Fibroblast of peridontal ligament (primary cell): ENCODE measurements around the gene EEFSEC.

Source experiments
- DNase-seq: peaks from one replicate; pipeline ENCODE4 v3.0.0-alpha.2; 2010; ENCODE audit errors: extremely low read depth

EEFSEC gene

DNA sequence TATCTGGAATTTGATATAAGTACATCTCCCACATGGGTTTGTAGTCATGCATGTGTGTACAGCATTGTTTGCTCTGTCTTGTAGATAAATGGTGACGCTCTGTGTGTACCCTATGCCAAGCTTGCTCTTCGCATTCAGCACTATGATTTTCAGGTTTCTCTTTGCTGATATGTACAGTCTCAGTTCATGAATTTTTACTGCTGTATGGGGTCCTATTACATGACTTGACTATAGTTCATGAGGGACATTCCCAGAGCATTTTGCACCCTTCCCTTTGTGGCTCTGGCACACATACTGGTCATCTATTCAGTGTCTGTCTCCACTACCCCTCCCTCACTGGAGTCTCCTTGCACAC lies 132.7 kb downstream of the EEFSEC start:
- no peak for DNase-seq

DNA sequence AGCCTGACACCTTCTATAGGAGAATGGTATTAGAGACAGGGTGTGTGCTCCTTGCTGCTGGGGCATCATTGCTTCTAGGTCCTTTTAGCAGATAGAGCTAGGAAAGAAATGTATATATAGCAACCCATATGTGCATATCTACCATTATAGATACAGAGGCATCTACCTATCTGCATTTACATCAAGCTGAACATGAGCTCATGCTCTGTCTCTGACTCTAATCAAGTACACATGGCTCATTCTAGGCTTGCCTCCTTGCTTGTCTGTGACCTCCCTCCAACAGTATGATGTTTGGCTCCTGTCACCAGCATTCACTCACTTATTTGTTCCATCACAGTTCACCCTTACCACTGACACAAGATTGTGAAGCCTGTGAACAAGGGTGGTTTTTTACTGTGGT lies 133.4 kb downstream of the EEFSEC start:
- DNase-seq: no peak

DNA sequence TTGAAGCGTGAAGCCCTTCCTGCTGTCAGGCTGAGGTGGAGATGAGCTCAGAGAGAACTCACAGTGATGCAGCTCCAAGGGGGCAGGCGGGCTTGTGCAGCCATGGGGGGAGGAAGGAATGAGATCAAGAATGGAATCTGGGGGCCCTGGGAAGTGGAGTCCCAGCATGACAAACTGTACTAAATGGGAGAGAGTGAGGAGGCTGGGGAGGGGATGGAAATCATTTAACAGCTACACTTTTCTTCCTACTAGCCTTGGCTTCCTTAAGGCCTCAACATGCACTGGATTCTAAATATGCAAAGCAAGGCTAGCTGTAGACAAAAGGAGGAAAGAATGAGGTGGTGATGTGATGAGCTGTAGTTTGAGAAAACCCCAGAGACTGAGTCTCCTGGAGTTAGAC lies 133.9 kb downstream of the EEFSEC start:
- DNase-seq: no peak

DNA sequence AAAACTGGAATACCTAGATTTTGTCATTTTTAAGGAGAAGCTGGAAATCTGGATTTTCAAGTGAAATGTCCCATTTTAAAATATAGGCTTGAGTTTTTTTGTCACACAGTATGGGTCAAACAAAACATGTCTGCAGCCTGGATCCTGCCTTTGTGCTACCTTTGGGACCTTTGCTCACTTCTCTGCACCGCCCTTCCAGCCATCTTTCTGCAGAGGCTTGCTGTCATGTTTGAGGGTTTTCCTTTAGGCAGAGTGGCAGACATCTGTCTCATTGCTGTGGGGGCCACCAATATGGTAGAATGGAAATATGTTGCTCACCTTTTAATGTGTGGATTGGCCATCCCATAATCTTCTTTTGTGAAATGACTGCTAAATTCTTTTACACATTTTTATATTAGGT lies 136.3 kb downstream of the EEFSEC start:
- DNase-seq: no peak

DNA sequence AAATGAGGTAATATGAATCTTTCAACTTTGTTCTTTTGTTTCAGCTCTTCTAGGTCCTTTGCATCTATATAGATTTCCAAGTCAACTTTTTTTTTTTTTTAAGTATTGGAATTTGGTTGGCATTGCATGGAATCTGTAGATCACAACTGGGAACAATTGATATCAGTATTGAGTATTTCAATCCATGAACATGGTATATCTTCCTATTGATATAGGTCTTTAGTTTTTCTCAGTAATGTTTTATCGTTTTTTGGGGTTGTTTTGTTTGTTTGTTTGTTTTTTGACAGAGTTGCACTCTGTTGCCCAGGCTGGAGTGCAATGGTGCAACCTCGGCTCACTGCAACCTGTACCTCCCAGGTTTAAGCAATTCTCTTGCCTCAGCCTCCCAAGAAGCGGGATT lies 137.2 kb downstream of the EEFSEC start:
- DNase-seq: no peak

DNA sequence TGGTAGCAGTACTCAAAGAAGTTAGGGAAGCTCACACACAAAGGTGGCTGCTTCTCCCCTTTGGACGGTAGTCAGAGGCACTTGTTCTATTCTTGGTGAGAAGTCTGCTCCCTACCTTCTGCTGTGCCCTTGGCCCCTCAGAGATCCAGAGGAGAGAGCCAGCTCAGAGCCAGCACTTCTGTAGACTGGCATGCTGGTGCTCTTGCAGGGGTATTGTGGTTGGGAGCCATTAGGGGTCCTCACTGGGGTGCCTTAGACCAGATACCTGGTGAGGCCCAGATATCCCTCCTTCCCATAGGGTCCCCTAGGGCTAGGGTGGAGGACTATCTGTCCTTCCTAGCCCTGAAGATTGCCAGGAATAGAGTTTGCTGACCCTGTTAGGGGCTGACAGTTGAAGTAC lies 140.6 kb downstream of the EEFSEC start:
- DNase-seq: no peak

DNA sequence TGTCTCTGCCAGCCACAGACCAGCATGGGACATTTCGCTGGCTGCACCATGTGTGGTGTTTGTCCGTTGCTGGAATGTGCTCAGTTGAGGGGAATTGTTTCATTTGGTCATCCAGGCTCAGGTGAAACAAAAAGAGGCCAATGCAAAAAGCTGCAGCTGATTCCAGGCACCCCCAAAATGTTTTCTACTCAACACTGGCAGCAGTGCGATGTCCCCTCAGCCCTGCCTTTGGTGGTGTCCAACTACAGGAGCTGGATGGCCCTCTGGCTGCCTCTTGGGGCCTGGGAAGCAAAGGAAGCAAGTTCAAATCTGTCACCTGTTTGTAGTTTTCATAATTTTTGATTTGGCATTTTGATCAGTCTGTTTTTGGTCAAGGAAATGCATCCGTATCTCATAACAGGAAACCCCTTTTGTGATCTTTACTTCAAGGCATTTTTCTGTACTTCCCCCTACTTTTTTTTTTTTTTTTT lies 141.8 kb downstream of the EEFSEC start:
- DNase-seq: no peak

DNA sequence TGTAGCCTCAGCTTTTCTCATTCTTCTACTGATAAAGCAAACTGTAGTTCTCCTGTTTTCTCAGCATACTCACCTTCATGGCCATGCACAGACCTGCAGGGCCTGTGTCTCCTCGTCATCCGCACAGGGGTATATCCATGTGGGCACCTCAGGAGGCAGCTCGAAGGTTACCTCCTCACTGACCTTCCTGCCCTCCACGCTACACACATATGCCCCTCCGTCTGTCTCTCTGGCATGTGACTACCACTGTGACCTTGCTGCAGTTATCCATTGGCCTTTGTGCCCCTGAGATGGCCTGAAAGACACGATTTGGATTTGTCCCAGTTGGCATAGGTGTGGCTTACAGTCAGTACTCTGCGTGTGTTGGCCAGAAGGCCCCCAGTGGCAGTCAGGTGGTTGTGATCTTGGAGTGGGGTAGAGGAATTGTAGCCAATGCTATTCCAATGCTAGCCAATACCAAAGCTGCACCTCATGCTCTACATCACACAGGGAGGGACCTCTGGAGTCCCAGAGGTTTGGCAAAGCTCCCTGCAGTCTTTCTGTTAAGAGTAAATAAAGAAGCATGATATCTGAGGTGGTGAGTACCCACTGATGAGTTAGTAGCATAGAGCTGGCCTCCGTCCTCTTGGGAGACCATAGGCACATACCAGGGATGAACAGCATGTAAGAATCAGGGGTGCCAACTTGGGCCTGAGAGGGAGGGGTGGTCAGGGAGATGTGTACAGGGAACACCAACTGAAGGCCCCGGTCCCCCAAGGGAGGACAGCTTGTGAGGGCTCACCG lies 143.4 kb downstream of the EEFSEC start:
- no peak for DNase-seq

DNA sequence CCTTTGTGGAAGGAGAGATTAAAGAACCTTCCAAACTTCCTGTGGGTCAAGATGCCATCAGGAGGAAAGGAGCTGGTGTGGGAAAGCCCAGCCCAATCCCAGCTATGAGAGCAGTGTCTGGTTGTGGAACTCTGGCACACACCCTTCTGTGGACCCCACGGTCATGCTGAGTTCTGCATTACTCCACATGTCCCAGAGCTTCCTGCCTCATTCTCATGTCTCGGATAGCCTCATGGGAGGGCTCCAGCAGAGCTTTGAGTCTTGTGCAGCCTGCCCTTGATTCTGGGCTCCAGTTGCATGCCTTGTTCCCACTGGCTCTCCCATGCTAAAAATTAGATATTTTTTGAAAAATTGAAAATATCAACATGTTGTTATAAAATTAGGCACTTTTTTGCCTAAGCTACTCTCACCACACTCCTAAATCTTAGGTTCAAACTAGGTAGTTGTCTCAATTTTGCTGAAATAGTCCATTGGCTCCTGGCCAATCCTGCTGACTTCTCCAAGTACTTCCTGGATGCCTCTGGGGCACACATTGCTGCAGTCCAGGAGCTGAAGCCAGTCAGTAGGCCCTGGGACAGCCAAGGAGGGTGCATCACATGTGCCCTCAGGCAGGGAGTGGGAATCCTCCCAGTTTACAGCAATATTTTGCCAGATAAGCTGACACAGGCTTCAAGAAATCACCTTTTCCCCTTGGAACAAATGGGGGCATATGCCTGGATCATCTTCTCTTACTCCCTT lies 144.3 kb downstream of the EEFSEC start:
- DNase-seq: peak; percentile 32

DNA sequence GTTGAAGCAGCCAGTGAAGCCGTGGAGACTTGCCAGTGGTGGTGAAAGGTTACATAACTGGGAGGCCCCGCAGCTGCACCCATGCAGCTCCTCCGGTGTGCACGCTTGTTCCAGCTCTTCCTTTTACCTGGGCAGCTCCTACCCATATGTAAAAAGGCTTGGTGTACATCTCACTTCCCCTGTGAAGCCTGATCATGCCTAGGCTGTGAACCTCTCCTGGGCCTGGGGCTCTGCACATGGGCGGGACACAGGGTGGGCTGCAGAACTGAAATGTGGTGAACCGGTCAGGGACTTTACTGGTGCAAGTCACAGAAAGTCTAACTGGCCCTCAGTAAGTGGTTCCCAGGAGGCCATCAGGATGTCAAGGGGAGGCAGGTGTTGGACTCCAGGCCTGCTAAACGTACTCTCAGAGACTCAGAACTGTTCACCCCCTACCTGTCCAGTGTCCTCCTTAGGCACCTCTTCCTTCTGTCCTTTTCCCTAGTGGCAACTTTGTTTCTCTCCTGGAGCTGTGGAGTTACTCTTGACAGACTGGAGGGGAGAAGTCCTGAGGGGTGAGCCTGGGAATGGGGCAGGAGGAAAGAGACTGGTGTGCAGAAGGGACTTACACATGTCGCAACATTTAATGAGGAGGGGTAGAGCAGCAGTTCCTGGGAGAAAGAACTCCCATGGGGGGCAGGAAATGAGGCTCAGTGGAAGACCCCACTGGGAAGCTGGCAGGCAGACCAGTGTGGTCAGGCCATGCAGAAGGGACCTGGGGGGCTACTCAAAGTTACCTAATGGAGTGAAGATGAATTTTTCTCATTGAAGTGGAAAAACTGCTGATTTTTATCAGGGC lies 148.1 kb downstream of the EEFSEC start:
- DNase-seq: no peak

DNA sequence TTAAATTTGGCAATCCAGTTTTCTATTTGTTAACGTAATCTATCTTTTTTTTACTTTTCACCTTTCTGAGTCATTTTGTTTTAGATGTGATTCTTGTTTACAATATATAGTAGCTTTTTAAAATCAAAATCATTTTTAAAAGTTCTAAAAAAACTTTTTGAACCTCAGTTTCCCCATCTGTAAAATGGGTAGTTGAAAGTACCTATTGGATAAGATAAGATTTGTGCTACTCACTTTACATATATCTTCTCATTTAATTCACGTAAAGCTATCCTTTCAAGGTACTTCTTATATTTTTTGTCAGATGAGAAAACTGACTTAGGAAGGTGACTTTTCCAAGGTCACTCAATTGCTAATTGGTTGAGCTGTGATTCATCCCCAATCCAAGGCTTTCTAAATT lies 153.2 kb downstream of the EEFSEC start:
- DNase-seq: no peak

DNA sequence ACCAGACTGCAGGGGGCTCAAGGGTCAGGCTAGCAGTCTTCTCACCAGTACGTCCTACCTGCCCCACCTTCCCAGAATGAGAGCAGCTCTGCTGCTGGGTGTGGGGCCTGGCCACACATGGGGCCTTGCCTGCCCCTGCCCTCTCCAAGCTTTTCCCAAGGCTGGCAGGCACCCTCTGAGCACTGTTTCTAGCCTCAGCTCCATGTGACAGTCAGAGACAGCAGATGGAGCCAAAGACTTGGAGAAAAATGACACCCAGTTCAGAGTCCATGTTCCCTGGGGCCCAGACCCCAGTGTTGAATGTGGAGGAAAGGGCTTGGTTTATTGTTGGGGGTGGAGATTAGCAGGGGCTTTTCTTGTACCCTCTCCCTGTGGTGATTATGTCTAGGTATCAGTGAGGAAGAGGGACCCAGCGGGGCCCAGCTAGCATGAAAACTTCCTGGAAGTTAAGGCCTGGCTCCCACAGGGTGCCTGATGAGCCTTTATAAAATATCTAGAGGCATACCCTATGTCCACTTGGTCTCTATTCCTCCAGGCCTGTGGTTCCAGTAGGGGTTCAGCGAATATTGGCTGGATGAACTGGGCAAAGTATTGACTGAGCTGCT lies 153.8 kb downstream of the EEFSEC start:
- DNase-seq: no peak

DNA sequence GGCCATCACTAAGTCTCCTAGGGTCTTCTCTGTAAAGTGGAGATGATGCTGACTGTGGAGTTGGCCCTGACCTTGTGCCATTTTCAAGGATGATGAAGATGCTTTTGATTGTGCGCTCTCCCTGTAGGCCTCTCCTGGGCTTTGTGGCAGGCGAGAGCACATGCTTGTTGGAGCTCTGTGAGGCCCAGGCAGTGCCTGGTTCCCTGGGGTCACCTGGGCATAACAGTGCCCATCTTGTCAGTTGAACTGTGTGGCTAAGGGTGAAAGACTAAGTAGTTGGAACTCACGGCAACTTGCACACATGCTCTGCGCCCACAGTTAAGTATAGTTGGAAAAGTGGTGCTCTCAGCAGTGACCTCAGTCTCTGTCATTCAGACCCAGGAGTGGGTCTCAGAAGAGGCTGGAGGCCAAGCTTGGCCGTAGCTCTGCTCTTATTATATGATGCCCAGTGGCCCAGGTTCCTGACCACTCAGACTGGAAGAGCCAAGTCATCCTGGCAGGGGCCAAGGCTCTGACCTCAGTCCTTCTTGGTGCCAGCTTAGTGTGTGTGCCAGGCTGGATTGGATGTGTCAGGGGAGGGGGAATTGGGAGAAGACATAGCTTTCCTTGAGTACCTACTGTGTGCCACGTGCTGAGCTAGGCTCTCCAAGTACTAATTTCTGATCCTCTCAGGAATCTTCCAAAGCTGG lies 154.6 kb downstream of the EEFSEC start:
- DNase-seq: no peak

DNA sequence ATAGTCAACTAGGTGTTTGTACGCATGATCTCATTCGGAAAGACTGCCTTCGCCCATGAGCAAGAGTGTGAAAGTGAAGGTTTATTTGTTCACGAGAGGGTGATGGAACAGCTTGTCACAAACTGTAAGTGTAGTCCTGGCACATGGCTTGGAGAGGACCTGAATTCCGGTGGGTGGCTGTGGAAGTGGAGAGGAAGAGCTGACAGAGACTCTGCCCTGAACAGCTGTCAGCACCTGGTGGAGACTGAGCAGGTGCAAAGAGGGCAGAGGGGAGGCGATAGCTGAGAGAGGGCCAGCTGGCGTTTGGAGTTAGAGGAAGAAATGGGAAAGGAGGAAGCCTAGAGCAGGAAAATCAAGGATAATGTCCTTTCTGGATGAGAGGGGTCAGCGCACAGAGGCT lies 155.7 kb downstream of the EEFSEC start:
- no peak for DNase-seq

DNA sequence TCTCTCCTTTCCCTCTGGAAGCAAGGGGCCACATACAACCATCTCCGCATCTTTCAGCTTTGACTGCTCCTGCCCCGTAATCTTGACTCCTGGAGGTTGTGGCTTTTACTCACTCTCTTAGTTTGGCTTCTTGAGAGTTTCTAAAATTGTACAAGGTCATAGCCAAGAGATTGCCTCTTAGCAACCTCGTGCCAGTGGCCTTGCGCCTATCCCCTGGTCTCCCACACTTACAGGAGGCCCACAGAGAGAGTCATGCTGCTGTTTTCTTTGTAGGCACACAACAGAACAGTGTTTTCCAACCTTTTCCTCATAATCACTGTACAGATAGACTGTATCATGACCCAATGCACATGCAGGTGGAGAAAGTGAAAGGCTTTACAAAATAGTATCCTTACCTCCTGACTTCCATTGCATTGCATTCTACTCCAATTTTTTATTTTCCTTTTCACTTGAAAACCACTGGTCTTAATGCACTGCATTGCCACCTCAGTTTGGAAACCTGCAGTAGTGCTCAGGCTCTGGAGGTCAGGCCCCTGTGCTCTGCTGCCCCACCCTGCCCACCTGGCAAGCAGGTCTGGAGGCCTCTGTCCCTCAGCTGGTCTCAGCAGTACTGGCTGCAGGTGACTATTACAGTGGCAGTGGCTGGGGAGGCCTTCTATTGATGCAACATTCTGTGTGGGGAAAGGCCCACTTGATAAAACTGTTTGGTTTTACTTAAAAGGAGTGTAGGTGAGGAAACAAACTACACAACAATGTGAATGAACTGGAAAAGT lies 157.2 kb downstream of the EEFSEC start:
- no peak for DNase-seq

DNA sequence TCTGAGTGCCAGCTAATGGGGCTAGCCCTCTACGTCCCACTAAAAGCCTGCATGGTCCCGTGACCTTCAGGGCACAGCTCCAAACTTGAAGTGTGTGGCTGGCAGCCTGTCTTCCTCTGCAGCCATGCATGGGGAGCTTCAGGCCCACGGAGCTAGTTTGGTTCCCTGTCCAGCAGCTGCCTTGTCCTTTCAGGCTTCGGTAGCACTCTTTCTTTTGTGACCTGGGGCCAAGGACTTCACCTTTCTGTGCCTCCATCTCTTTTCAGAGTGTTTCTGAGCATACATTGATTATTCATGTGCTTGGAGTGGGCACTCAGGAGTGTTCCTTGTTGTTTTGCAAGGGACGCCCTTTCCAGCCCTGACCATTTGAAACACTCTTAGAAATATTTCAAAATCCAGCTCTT lies 158.2 kb downstream of the EEFSEC start:
- no peak for DNase-seq

DNA sequence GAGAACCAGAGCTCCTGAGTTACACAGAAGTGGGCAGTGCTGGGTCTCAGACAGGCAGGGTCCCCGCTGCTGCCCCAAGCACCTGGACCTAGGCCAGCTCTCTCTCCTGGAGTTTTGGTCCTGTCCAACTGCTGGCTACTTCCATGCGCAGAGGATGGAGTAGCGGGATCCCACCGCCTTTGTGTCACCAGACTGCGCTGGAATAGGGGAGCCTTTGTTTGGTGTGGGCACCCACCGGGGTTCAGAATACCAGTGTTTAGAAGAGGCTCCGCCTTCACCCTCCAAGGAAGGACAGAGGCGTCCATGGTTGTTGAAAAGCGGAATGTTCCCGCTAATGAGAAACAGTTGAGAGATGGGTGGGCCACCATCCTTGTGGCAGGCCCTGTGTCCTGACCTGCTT lies 159.0 kb downstream of the EEFSEC start:
- DNase-seq: no peak

DNA sequence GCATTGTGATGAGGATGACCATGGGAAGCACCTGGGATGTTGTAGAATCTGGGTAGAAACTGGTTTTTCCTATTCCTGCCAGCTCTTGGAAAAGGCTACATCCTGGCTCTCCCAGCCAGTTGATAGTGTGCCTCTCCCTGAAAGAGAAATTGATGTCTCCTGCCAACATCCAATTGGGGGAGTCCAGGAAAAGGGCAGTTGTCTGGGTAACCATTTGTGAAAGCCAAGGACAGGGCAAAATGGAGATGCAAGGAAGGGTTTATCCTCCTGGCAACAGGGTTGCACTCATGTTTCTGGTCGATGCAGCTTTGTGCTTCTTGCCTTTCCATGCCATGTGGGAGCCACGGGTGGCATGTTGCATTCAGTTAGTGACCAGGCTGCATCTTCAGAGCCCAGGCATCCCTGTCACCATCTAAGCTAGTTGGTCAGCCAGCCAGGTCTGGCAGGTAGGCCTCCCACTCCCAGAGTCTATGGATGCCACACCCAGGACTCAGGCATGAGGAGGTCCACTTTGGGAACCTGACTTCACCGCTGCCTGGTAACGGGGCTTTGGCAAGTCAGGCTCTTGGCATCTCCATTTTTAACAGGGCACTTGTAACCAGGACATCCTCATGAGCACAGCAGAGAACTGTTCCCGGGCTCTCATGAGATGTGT lies 159.9 kb downstream of the EEFSEC start:
- no peak for DNase-seq

DNA sequence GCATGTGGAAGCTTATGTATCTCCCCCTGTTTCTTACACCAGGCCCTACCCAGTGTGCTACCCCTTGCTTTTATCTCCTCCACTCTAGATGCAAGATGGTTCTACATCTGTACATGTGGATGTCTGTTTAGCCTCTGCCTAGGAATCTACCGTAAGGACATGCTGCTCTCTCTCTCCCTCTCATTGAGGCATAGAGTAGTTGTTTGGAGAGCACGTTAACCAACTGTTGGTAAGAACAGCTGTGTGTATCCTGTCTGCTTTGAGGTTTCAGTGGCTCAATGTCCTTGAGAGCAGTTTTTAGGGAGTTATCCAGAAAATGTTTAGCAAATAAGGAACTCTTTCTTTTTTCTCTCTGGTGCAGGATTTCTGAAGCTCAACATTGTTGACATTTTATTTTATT lies 160.7 kb downstream of the EEFSEC start:
- no peak for DNase-seq

DNA sequence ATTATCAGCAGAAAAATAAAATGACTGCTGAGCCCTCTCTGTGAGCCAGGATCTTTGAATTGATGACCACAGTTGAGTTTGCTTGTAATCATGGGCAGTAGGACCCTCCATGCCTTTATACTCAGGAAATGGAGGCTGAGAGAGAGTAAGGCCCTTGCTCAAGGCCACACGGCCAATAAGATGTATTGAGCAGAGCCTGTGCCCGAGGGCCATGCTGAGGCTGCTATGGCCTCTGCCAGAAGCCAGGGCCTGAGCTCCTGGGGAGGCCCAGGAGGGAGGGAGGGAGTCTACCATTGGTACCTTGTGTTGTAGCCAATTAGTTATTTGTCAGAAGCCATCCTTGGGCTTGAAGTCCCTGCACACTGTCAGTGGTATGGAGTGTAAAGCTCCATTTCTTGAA lies 162.0 kb downstream of the EEFSEC start:
- no peak for DNase-seq
